ENCODE measurements around the gene ATXN7L1.

- TF ChIP-seq CREB1 (IDR thresholded peaks at IDR 0.05), result no peak
- TF ChIP-seq CTCF (IDR thresholded peaks at IDR 0.05; ENCODE audit: control extremely low read depth in 1 of 3, insufficient read depth in 1 of 3, low read depth in 1 of 3, low read length in 3 of 3), result no peak
- TF ChIP-seq ZNF274 (IDR thresholded peaks at IDR 0.05; ENCODE audit: borderline replicate concordance, extremely low read depth, low read length), result no peak
- TF ChIP-seq GABPA (IDR thresholded peaks at IDR 0.05; ENCODE audit: borderline replicate concordance, insufficient read depth, low read length), result no peak
- no peak for TF ChIP-seq SP1 (IDR thresholded peaks at IDR 0.05; ENCODE audit: low read depth, low read length)
- TF ChIP-seq RAD21 (IDR thresholded peaks at IDR 0.05 in 1 of 2, conservative IDR thresholded peaks at IDR 0.05 in 1 of 2; ENCODE audit: low read depth in 2 of 2, low read length in 2 of 2), result no peak
These were observed 69.0 kb downstream of the ATXN7L1 start for GRCh38 chr7:105807448-105807762.

All from H1 (cell line).